Head of caudate nucleus (tissue), 42 donors: ENCODE results near the gene PTPRS.
"Not testable (repeated sequence)": the region's sequence is repeated elsewhere in the genome, so short reads cannot be mapped to it uniquely, and the experiment has no call there.

Experiments
- DNase-seq, 42 donors: peaks; one replicate each; pipeline versions ENCODE4 v3.0.0 to v3.0.0-alpha.2; 2020 to 2021; ENCODE audit warnings: mixed read lengths in 7 of 42
- intact Hi-C: fragments of 100-400 bp; cut with DNase I; formaldehyde crosslinking; loops from one replicate; pipeline ENCODE4 v1.15.0; 2022

PTPRS gene

GRCh38 chr19:5340637-5341447, at the start of gene PTPRS:
Gene PTPRS (minus strand): TSS chr19:5340812. CDS start chr19:5286140, 54,672 bp downstream.
- peak; percentile 53 to 96 (median 91) for DNase-seq
- intact Hi-C loops: no loop called here

GRCh38 chr19:5389353-5389752, 48.7 kb upstream of the PTPRS start:
- intact Hi-C loops: no loop called here
- DNase-seq: no peak

- no peak for DNase-seq
- intact Hi-C loops: no loop called here
Measured at GRCh38 chr19:5387472-5387871, 46.9 kb upstream of the PTPRS start.

- DNase-seq: no peak
- intact Hi-C loops: no loop called here
Measured at GRCh38 chr19:5386841-5387240, 46.2 kb upstream of the PTPRS start.

GRCh38 chr19:5381197-5381596, 40.6 kb upstream of the PTPRS start:
- DNase-seq, intact Hi-C loops: not testable (repeated sequence)

GRCh38 chr19:5380215-5380919, 39.8 kb upstream of the PTPRS start:
- no peak for DNase-seq
- intact Hi-C loops: no loop called here

- DNase-seq: no peak
- intact Hi-C loops: no loop called here
Measured at GRCh38 chr19:5376928-5377327, 36.3 kb upstream of the PTPRS start.

GRCh38 chr19:5372572-5373200, 32.1 kb upstream of the PTPRS start:
- intact Hi-C loops: no loop called here
- no peak for DNase-seq

- intact Hi-C loops: no loop called here
- DNase-seq: peak in 39 of 42 donors; percentile 14 to 78 (median 40)
Measured at GRCh38 chr19:5369962-5370367, 29.4 kb upstream of the PTPRS start.

GRCh38 chr19:5369304-5369703, 28.7 kb upstream of the PTPRS start:
- intact Hi-C loops: no loop called here
- DNase-seq: no peak

GRCh38 chr19:5367530-5368133, 27.0 kb upstream of the PTPRS start:
- intact Hi-C loops: no loop called here
- no peak for DNase-seq

- no peak for DNase-seq
- intact Hi-C loops: no loop called here
Measured at GRCh38 chr19:5365905-5366304, 25.3 kb upstream of the PTPRS start.

GRCh38 chr19:5364674-5365073, 24.1 kb upstream of the PTPRS start:
- intact Hi-C loops: no loop called here
- no peak for DNase-seq

- intact Hi-C loops, DNase-seq: not testable (repeated sequence)
Measured at GRCh38 chr19:5361839-5362238, 21.2 kb upstream of the PTPRS start.

GRCh38 chr19:5361407-5361806, 20.8 kb upstream of the PTPRS start:
- intact Hi-C loops: no loop called here
- no peak for DNase-seq

- DNase-seq: no peak
- intact Hi-C loops: no loop called here
Measured at GRCh38 chr19:5360003-5360780, 19.6 kb upstream of the PTPRS start.

GRCh38 chr19:5358173-5358800, 17.7 kb upstream of the PTPRS start:
- no peak for DNase-seq
- intact Hi-C loops: no loop called here

- intact Hi-C loops: no loop called here
Measured at GRCh38 chr19:5357584-5357983, 17.0 kb upstream of the PTPRS start.

GRCh38 chr19:5356918-5357317, 16.3 kb upstream of the PTPRS start:
- intact Hi-C loops: no loop called here

More at GRCh38 chr19:5357584-5357983, 17.0 kb upstream of the PTPRS start:
- DNase-seq: no peak

More at GRCh38 chr19:5356918-5357317, 16.3 kb upstream of the PTPRS start:
- DNase-seq: no peak
